CD14-positive monocyte (primary cell): ENCODE results near the gene EFHC1. TPM values are rescaled to one million over a fixed set of nuclear protein-coding genes. Genes with fewer than 3 reads are reported as not detected.
A peak's percentile ranks its signal among the peaks of the same experiment; 100 is the strongest.

Experiments used
- DNase-seq, 3 donors: peaks; one replicate each; pipeline ENCODE4 v3.0.0-alpha.2; 2011 to 2022
- H2AFZ ChIP-seq: 2 replicates; pipeline ENCODE4 v1.6.0; 2012; ENCODE audit warnings: mild to moderate bottlenecking, low read depth, low read length, inconsistent platforms; ENCODE audit not compliant: insufficient read depth, poor library complexity, severe bottlenecking
- H3K27ac ChIP-seq, 2 donors: 1 replicate in 1 of 2; 2 replicates in 1 of 2; pipeline ENCODE4 v1.5.1; 2012 to 2013; ENCODE audit warnings: low read length in 2 of 2, control low read depth in 1 of 2, inconsistent platforms in 1 of 2, low read depth in 1 of 2, mild to moderate bottlenecking in 1 of 2
- H3K27me3 ChIP-seq, 2 donors: one replicate each; pipeline versions ENCODE4 v1.6.0 to v1.6.1; 2011 to 2013; ENCODE audit warnings: low read length in 2 of 2; ENCODE audit not compliant: control insufficient read depth in 2 of 2, insufficient read depth in 2 of 2
- H3K36me3 ChIP-seq, 2 donors: replicated peaks in 1 of 2; 1 replicate in 1 of 2; 2 replicates in 1 of 2; pipeline versions ENCODE4 v1.5.1 to v1.6.1; 2012 to 2013; ENCODE audit warnings: low read length in 2 of 2, control low read depth in 1 of 2, inconsistent platforms in 1 of 2, mild to moderate bottlenecking in 1 of 2; ENCODE audit not compliant: insufficient read depth in 2 of 2, control insufficient read depth in 1 of 2
- H3K4me1 ChIP-seq, 2 donors: 1 replicate in 1 of 2; 2 replicates in 1 of 2; pipeline versions ENCODE4 v1.5.1 to v1.6.1; 2012 to 2013; ENCODE audit warnings: low read length in 2 of 2, control low read depth in 1 of 2, inconsistent platforms in 1 of 2, mild to moderate bottlenecking in 1 of 2, moderate library complexity in 1 of 2; ENCODE audit not compliant: insufficient read depth in 2 of 2, control insufficient read depth in 1 of 2
- H3K4me2 ChIP-seq: replicated peaks from 2 replicates; pipeline ENCODE3; 2012; ENCODE audit warnings: low read length, moderate library complexity, mild to moderate bottlenecking; ENCODE audit not compliant: poor library complexity, severe bottlenecking; ENCODE audit errors: extremely low read depth
- H3K4me3 ChIP-seq, 3 experiments: fragments of 200-600 bp in 1 of 3; sonication (generic) in 1 of 3; replicated peaks in 1 of 3; 1 replicate in 2 of 3; 2 replicates in 1 of 3; pipeline ENCODE4 v1.5.1; 2011 to 2013; ENCODE audit warnings: low read length in 3 of 3, mild to moderate bottlenecking in 3 of 3, control low read depth in 2 of 3, low read depth in 2 of 3, inconsistent platforms in 1 of 3, moderate library complexity in 1 of 3
- H3K79me2 ChIP-seq: 2 replicates; pipeline ENCODE4 v1.6.0; 2012; ENCODE audit warnings: mild to moderate bottlenecking, control low read depth, inconsistent platforms, low read length, moderate library complexity; ENCODE audit not compliant: insufficient read depth
- H3K9ac ChIP-seq: 2 replicates; pipeline ENCODE4 v1.6.0; 2017; ENCODE audit warnings: low read length, mild to moderate bottlenecking; ENCODE audit not compliant: insufficient read depth, poor library complexity, severe bottlenecking
- H3K9me3 ChIP-seq, 2 donors: replicated peaks in 1 of 2; 1 replicate in 1 of 2; 2 replicates in 1 of 2; pipeline versions ENCODE4 v1.5.1 to v1.6.1; 2012 to 2013; ENCODE audit warnings: low read length in 2 of 2, control low read depth in 1 of 2; ENCODE audit not compliant: control insufficient read depth in 1 of 2, insufficient read depth in 1 of 2
- H4K20me1 ChIP-seq: 2 replicates; pipeline ENCODE4 v1.6.0; 2012; ENCODE audit warnings: mild to moderate bottlenecking, low read length, control low read depth, moderate library complexity; ENCODE audit not compliant: insufficient read depth
- H3K27ac Mint-ChIP-seq, 7 donors: one replicate each; pipeline ENCODE4 v1.8.0; 2020; ENCODE audit warnings: mild to moderate bottlenecking in 7 of 7, mixed read lengths in 7 of 7, moderate library complexity in 6 of 7, inconsistent platforms in 2 of 7
- H3K27me3 Mint-ChIP-seq, 3 donors: one replicate each; pipeline ENCODE4 v1.8.0; 2021 to 2022; ENCODE audit warnings: low read depth in 3 of 3, mild to moderate bottlenecking in 3 of 3, mixed read lengths in 3 of 3, moderate library complexity in 3 of 3, inconsistent platforms in 1 of 3
- H3K36me3 Mint-ChIP-seq, 2 donors: one replicate each; pipeline ENCODE4 v1.8.0; 2020; ENCODE audit warnings: mixed read lengths in 2 of 2, inconsistent platforms in 1 of 2, mild to moderate bottlenecking in 1 of 2
- H3K4me1 Mint-ChIP-seq: one replicate; pipeline ENCODE4 v1.8.0; 2020; ENCODE audit warnings: mild to moderate bottlenecking, mixed read lengths
- H3K4me3 Mint-ChIP-seq, 2 donors: one replicate each; pipeline ENCODE4 v1.8.0; 2020; ENCODE audit warnings: mild to moderate bottlenecking in 2 of 2, mixed read lengths in 2 of 2, moderate library complexity in 1 of 2
- H3K9me3 Mint-ChIP-seq, 7 donors: one replicate each; pipeline ENCODE4 v1.8.0; 2020 to 2022; ENCODE audit warnings: mixed read lengths in 7 of 7, mild to moderate bottlenecking in 6 of 7, moderate library complexity in 6 of 7, inconsistent platforms in 2 of 7
- WGBS: methylation state at CpG from one replicate; pipeline ENCODE4 v1.1.5; 2013; ENCODE audit warnings: missing lambda C conversion rate; ENCODE audit not compliant: insufficient coverage; 5-methylcytosine and 5-hydroxymethylcytosine counted together
- intact Hi-C, 2 donors: fragments of 100-400 bp; cut with micrococcal nuclease; formaldehyde crosslinking; loops; one replicate each; pipeline versions ENCODE4 v1.15.0 to v1.15.1; 2023
- polyA plus RNA-seq, 3 donors: library from polyadenylated mRNA; depleted of rRNA in 1 of 3; unstranded in 2 of 3; stranded (reverse) in 1 of 3; fragments of 300-500 nt in 2 of 3; fragments of >200 nt in 1 of 3; fragmentation: Illumina TruSeq in 2 of 3; gene quantifications; 1 replicate in 2 of 3; 2 replicates in 1 of 3; pipeline ENCODE4 v1.2.3, GENCODE V29; 2012 to 2021
- TF ChIP-seq, protein P1 (sequence below): fragments of 200-600 bp; IDR thresholded peaks from one replicate; pipeline ENCODE4 v1.8.0; 2022; ENCODE audit warnings: antibody characterized with exemption, mild to moderate bottlenecking

The EFHC1 gene
- polyA plus RNA-seq, 3 donors, result 0.30 to 13.5 (median 2.3) TPM

DNA sequence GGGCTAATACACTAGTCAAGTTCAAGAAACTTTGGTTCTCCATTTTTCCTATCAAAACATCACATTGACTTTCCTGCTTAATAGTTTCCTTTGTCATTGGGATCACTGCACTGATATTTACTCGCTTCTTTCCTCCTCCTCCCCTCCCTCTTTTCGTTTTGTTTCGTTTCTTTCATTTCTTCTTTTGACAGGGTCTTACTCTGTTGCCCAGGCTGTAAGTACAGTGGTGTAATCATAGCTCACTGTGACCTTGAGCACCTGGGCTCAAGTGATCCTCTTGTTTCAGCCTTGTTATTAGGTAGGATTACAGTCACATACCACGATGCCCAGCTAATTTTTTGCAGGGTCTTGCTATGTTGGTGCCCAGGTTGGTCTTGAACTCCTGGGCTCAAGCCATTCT lies 45.9 kb upstream of the EFHC1 start:
- H3K4me1 ChIP-seq, result peaks cover 33 to 44% of the 10 kb centered on the region in 2 donors
- H3K36me3 ChIP-seq, result peaks cover 0 to 11% of the 10 kb centered on the region in 2 donors
- H3K27me3 Mint-ChIP-seq, result no peaks in the 10 kb centered on the region
- intact Hi-C loops, result no loop called here
- peaks cover 12 to 15% of the 10 kb centered on the region in 2 donors for H3K36me3 Mint-ChIP-seq
- H3K4me3 Mint-ChIP-seq, result no peak overlapping the region
- DNase-seq, result no peak
- WGBS, result 100% methylated on average over 1 of the region's 4 CpGs
- H3K4me2 ChIP-seq, result no peak overlapping the region
- peaks cover 49% of the 10 kb centered on the region for H3K4me1 Mint-ChIP-seq
- TF ChIP-seq, protein P1, sequence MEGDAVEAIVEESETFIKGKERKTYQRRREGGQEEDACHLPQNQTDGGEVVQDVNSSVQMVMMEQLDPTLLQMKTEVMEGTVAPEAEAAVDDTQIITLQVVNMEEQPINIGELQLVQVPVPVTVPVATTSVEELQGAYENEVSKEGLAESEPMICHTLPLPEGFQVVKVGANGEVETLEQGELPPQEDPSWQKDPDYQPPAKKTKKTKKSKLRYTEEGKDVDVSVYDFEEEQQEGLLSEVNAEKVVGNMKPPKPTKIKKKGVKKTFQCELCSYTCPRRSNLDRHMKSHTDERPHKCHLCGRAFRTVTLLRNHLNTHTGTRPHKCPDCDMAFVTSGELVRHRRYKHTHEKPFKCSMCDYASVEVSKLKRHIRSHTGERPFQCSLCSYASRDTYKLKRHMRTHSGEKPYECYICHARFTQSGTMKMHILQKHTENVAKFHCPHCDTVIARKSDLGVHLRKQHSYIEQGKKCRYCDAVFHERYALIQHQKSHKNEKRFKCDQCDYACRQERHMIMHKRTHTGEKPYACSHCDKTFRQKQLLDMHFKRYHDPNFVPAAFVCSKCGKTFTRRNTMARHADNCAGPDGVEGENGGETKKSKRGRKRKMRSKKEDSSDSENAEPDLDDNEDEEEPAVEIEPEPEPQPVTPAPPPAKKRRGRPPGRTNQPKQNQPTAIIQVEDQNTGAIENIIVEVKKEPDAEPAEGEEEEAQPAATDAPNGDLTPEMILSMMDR, result no peak
- H4K20me1 ChIP-seq, result peaks cover 9% of the 10 kb centered on the region
- no peaks in the 10 kb centered on the region for H3K9me3 ChIP-seq
- peaks cover 47% of the 10 kb centered on the region for H3K79me2 ChIP-seq
- no peak overlapping the region for H2AFZ ChIP-seq
- peaks cover 0 to 7% (median 4%) of the 10 kb centered on the region in 7 donors for H3K9me3 Mint-ChIP-seq
- H3K9ac ChIP-seq, result no peak overlapping the region
- no peak overlapping the region for H3K4me3 ChIP-seq
- H3K27me3 ChIP-seq, result no peaks in the 10 kb centered on the region
- peak overlapping the region in 1 of 7 donors; percentile 44 for H3K27ac Mint-ChIP-seq
- H3K27ac ChIP-seq, result no peak overlapping the region

DNA sequence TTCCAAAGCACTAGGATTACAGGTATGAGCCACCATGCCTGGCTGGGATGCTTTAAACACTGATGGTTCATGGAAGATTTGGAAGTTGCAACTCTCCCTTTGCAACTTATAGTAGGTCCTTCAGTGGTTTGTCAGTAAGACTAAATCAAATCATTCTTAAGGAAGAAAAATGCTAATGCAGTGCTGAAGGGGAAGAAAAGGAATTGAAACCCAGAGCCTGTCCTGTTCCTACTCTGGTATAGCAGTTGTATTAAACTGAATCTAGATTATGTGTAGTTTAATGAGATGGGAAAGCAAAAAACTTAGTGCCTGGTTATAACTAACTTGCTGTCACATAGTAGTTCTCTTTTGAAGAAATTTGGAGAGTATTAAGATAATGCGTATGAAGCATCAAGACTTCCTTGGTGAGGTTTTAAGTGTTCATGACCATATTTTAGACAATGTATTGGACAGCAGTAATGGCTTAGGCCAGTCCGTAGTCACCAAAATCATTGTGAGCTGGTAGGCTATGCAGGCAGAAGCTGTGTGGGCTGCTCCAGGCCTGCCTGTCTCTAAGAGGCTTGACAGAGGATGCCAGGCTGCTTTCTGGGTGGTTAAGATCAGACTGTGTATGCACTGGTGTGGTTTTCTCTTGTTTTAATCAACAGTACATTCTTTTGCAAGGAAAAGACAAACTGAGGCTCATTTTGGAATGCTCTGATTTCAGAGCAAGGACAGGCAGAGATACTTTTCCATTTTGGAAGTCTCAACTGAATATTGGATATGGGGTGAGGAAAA lies 44.2 kb upstream of the EFHC1 start:
- Histone ChIP-seq H3K4me3 (no peak overlapping the region), H3K27ac (peak overlapping the region; percentile 12 to 21), H2AFZ (no peak overlapping the region), H3K9me3 (no peaks in the 10 kb centered on the region), H3K4me1 (peaks cover 33 to 44% of the 10 kb centered on the region in 2 donors), H3K79me2 (peaks cover 43% of the 10 kb centered on the region), H3K27me3 (no peaks in the 10 kb centered on the region), H4K20me1 (peaks cover 9% of the 10 kb centered on the region), H3K4me2 (no peak overlapping the region), H3K9ac (no peak overlapping the region), H3K36me3 (peaks cover 3 to 16% of the 10 kb centered on the region in 2 donors)
- Mint-ChIP-seq H3K4me1 (peaks cover 45% of the 10 kb centered on the region), H3K27me3 (no peaks in the 10 kb centered on the region), H3K36me3 (peaks cover 13 to 16% of the 10 kb centered on the region in 2 donors), H3K9me3 (peaks cover 0 to 7% (median 4%) of the 10 kb centered on the region in 7 donors), H3K4me3 (no peak overlapping the region), H3K27ac (peak overlapping the region in 3 of 7 donors; percentile 3 to 40 (median 18))
- 60% methylated on average over 2 of the region's 2 CpGs for WGBS
- intact Hi-C loops, result no loop called here
- TF ChIP-seq, protein P1, result no peak
- peak in 1 of 3 donors; percentile 15 for DNase-seq
